ENCODE measurements around the gene IPO7. TPM values are rescaled to one million over a fixed set of nuclear protein-coding genes. Genes with fewer than 3 reads are reported as not detected.

Gene IPO7
- total RNA-seq, 1 experiment from 2014 or later = 226 TPM

- no peak for TF ChIP-seq IRF2 (CRISPR knock-in tag; IDR thresholded peaks at IDR 0.05; ENCODE audit: borderline replicate concordance, low read depth)
These were observed 86.3 kb downstream of the IPO7 start (continued) for GRCh38 chr11:9470765-9471164.

GRCh38 chr11:9473408-9473807 lies 89.0 kb downstream of the IPO7 start:
- ChIA-PET POLR2A (no interaction called here), CTCF (interaction anchor here (2.7 kb wide), 1 partner anchor 33 kb away, joined by 11 read pairs; no protein-coding TSS in a partner anchor)
- no peaks in the 10 kb centered on the region for H3K4me1 Mint-ChIP-seq
- H3K4me3 Mint-ChIP-seq = no peak overlapping the region
- DNase-seq (ENCODE audit: low spot score) = no peak
- TF ChIP-seq TCF7 (CRISPR knock-in tag; IDR thresholded peaks at IDR 0.05; ENCODE audit: low read depth) (no peak), ZNF512 (CRISPR knock-in tag; IDR thresholded peaks at IDR 0.05; ENCODE audit: borderline replicate concordance) (no peak), GRHL2 (CRISPR knock-in tag; IDR thresholded peaks at IDR 0.05; ENCODE audit: insufficient replicate concordance, severe bottlenecking) (no peak), ATF6 (CRISPR knock-in tag; IDR thresholded peaks at IDR 0.05) (no peak), ZMAT4 (CRISPR knock-in tag; IDR thresholded peaks at IDR 0.05) (no peak), ZNF232 (CRISPR knock-in tag; IDR thresholded peaks at IDR 0.05) (no peak), ZSCAN18 (CRISPR knock-in tag; IDR thresholded peaks at IDR 0.05) (no peak), PRDM15 (CRISPR knock-in tag; IDR thresholded peaks at IDR 0.05) (no peak), USF1 (CRISPR knock-in tag; IDR thresholded peaks at IDR 0.05) (no peak), OVOL2 (CRISPR knock-in tag; IDR thresholded peaks at IDR 0.05; ENCODE audit: borderline replicate concordance) (no peak), MXD4 (CRISPR knock-in tag; IDR thresholded peaks at IDR 0.05; ENCODE audit: borderline replicate concordance) (no peak), GTF2I (CRISPR knock-in tag; conservative IDR thresholded peaks at IDR 0.05) (no peak)
- no peak for ATAC-seq
- H3K27me3 Mint-ChIP-seq (ENCODE audit: low read depth) = no peaks in the 10 kb centered on the region
- H3K36me3 Mint-ChIP-seq = peaks cover 47% of the 10 kb centered on the region
- no peak overlapping the region for H3K27ac Mint-ChIP-seq
- no peaks in the 10 kb centered on the region for H3K9me3 Mint-ChIP-seq

GRCh38 chr11:9479899-9480298 lies 95.4 kb downstream of the IPO7 start:
- ATAC-seq (no peak), DNase-seq (ENCODE audit: low spot score) (no peak)
- H3K27me3 Mint-ChIP-seq (ENCODE audit: low read depth) = no peaks in the 10 kb centered on the region
- H3K9me3 Mint-ChIP-seq = no peaks in the 10 kb centered on the region
- CTCF ChIA-PET = no interaction called here
- no peak overlapping the region for H3K4me3 Mint-ChIP-seq
- H3K36me3 Mint-ChIP-seq = peaks cover 54% of the 10 kb centered on the region
- H3K4me1 Mint-ChIP-seq = no peaks in the 10 kb centered on the region
- no peak overlapping the region for H3K27ac Mint-ChIP-seq
- POLR2A ChIA-PET = no interaction called here
- TF ChIP-seq JAZF1 (CRISPR knock-in tag; IDR thresholded peaks at IDR 0.05) (no peak), ESRRA (CRISPR knock-in tag; IDR thresholded peaks at IDR 0.05; ENCODE audit: borderline replicate concordance) (no peak), CBFB (CRISPR knock-in tag; IDR thresholded peaks at IDR 0.05; ENCODE audit: low read depth) (no peak), ZNF423 (CRISPR knock-in tag; IDR thresholded peaks at IDR 0.05) (no peak), ZNF512 (CRISPR knock-in tag; IDR thresholded peaks at IDR 0.05; ENCODE audit: borderline replicate concordance) (no peak)
